NOMO-1 (cell line): Measurements from ENCODE around the gene CLDN15.
"Not testable (repeated sequence)": the region's sequence is repeated elsewhere in the genome, so short reads cannot be mapped to it uniquely, and the experiment has no call there.

Experiments used
- DNase-seq, 2 experiments: peaks; one replicate each; lab custom pipeline; 2025; ENCODE audit not compliant: unreplicated experiment in 2 of 2; lab: John Stamatoyannopoulos, UW

The CLDN15 gene

GRCh38 chr7:101200504-101200861, 37.1 kb downstream of the CLDN15 start:
- DNase-seq: no peak

GRCh38 chr7:101199522-101199921, 38.1 kb downstream of the CLDN15 start:
- DNase-seq: not testable (repeated sequence)

GRCh38 chr7:101198476-101198875, 39.1 kb downstream of the CLDN15 start:
- no peak for DNase-seq

GRCh38 chr7:101197991-101198390, 39.6 kb downstream of the CLDN15 start:
- no peak for DNase-seq

GRCh38 chr7:101195884-101196283, 41.7 kb downstream of the CLDN15 start:
- no peak for DNase-seq

GRCh38 chr7:101189109-101189508, 48.5 kb downstream of the CLDN15 start:
- DNase-seq: no peak

- DNase-seq: peak; percentile 77 to 98
These were observed 50.7 kb downstream of the CLDN15 start for GRCh38 chr7:101186844-101187428.

- no peak for DNase-seq
These were observed 51.4 kb downstream of the CLDN15 start for GRCh38 chr7:101186194-101186593.

GRCh38 chr7:101185258-101185839, 52.3 kb downstream of the CLDN15 start:
- no peak for DNase-seq
